ENCODE measurements around the gene RNF115.
"Not testable (repeated sequence)": the region's sequence is repeated elsewhere in the genome, so short reads cannot be mapped to it uniquely, and the experiment has no call there.

The RNF115 gene

DNA sequence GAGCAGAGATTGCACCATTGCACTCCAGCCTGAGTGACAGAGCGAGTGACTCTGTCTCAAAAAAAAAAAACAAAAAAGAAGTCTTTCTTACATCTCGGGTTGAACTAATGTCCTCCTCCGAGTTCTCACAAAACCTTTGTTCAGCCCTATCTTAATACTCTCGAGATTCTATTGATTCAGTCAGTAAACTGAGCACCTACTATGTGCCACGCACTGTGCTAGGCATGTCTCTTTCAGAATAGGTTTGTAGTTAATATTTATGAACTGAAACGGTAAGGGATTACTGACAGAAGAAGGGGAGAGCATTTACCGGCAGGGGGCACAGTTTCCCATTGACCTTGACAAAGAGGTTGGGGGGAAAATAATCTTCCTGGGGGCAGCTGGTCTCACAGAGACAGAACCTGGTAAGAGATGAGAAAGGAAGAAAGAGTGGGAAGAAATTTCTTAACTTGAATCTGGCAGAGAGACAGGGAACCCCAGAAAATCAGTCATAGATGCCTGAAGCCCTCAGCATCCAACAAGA, 31.6 kb upstream of the RNF115 start:
- H3K36me3 ChIP-seq (ENCODE audit: control insufficient read depth in 1 of 2, insufficient read depth in 2 of 2, low read length in 2 of 2): peaks cover 20 to 43% of the 10 kb centered on the region in 2 donors
- H3K27ac ChIP-seq (ENCODE audit: low read depth, low read length): no peak overlapping the region
- no peak overlapping the region for H3K4me3 ChIP-seq (ENCODE audit: low read depth in 1 of 2, low read length in 2 of 2)
- no peak overlapping the region for H3K9ac ChIP-seq (ENCODE audit: low read depth in 1 of 2, low read length in 2 of 2)
- H3K9me3 ChIP-seq (ENCODE audit: control insufficient read depth in 1 of 2, low read length in 2 of 2): no peaks in the 10 kb centered on the region
- no peaks in the 10 kb centered on the region for H3K27me3 ChIP-seq (ENCODE audit: control insufficient read depth in 1 of 2, insufficient read depth in 2 of 2, low read length in 2 of 2)
- H3K4me1 ChIP-seq (ENCODE audit: control insufficient read depth in 1 of 2, insufficient read depth in 2 of 2, low read length in 2 of 2): peaks cover 12 to 17% of the 10 kb centered on the region in 2 donors

DNA sequence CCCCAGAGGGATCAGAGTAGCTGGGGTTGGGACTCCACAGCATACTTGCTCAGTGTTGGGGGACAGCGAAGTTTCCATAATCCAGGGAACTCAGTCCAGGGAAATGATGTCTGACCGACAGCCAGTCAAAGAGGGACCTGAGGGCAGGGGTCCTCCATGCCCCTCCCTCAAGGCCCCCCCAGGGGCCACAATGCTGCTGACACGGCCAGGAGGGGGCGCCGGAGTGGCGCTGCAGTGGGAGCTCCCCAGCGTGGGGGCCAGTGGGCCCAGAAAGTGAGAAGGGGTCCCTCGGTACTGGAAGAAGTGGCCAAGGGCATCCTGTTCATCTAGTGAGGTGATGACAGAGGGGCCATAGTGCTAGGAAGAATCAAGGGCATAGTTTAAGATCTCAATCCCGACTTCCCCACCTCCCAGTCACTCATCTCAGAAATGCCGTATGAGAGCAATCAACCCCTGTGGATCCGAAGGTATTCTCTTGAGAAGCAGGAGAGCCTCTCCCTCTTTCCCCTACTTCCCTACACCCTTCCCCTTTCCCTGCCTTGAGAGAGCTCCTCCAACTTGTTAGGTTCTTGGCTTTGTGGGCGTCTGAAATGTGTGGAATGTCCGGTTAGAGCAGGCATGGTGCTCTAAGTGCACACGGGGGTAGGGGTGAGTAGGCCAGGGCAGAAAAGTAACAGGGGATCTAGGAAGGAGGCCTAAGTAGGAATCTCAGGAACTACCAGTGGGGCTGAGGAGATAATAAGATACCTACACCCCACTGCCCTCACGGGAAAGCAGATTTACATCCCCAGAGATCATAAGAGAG, 25.7 kb upstream of the RNF115 start:
- Histone ChIP-seq H3K4me3 (ENCODE audit: low read depth in 1 of 2, low read length in 2 of 2) (no peak overlapping the region), H3K27ac (ENCODE audit: low read depth, low read length) (no peak overlapping the region), H3K4me1 (ENCODE audit: control insufficient read depth in 1 of 2, insufficient read depth in 2 of 2, low read length in 2 of 2) (peaks cover 4 to 15% of the 10 kb centered on the region in 2 donors), H3K36me3 (ENCODE audit: control insufficient read depth in 1 of 2, insufficient read depth in 2 of 2, low read length in 2 of 2) (peaks cover 18 to 52% of the 10 kb centered on the region in 2 donors), H3K27me3 (ENCODE audit: control insufficient read depth in 1 of 2, insufficient read depth in 2 of 2, low read length in 2 of 2) (no peaks in the 10 kb centered on the region), H3K9ac (ENCODE audit: low read depth in 1 of 2, low read length in 2 of 2) (no peak overlapping the region), H3K9me3 (ENCODE audit: control insufficient read depth in 1 of 2, low read length in 2 of 2) (no peaks in the 10 kb centered on the region)

GRCh38 chr1:145847827-145848226, 23.9 kb upstream of the RNF115 start:
- no peaks in the 10 kb centered on the region for H3K27me3 ChIP-seq (ENCODE audit: control insufficient read depth in 1 of 2, insufficient read depth in 2 of 2, low read length in 2 of 2)
- no peak overlapping the region for H3K27ac ChIP-seq (ENCODE audit: low read depth, low read length)
- no peak overlapping the region for H3K4me3 ChIP-seq (ENCODE audit: low read depth in 1 of 2, low read length in 2 of 2)
- peaks cover 4 to 15% of the 10 kb centered on the region in 2 donors for H3K4me1 ChIP-seq (ENCODE audit: control insufficient read depth in 1 of 2, insufficient read depth in 2 of 2, low read length in 2 of 2)
- H3K9me3 ChIP-seq (ENCODE audit: control insufficient read depth in 1 of 2, low read length in 2 of 2): no peaks in the 10 kb centered on the region
- peaks cover 11 to 42% of the 10 kb centered on the region in 2 donors for H3K36me3 ChIP-seq (ENCODE audit: control insufficient read depth in 1 of 2, insufficient read depth in 2 of 2, low read length in 2 of 2)
- no peak overlapping the region for H3K9ac ChIP-seq (ENCODE audit: low read depth in 1 of 2, low read length in 2 of 2)

DNA sequence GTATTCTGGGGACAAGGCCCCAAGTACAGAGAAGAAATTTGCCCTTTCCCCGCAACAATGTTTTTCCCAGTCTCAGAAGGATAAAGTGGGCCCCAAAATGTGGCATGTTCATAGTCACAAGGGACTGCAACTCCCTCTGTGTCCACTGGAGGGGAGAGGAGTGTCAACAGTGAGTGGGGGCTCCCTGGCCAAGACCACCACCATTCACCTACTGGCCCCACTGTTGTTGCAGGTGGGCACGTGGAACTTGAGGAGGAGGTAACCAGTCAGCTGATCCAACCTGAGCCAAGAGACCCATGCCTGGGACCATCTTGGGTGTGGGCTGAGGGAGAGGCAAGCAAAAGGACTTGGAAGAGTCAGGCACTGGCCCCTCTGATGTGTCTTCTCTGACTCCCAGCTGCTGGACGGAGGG, 22.3 kb upstream of the RNF115 start:
- Histone ChIP-seq H3K36me3 (ENCODE audit: control insufficient read depth in 1 of 2, insufficient read depth in 2 of 2, low read length in 2 of 2) (peaks cover 20 to 53% of the 10 kb centered on the region in 2 donors), H3K27ac (ENCODE audit: low read depth, low read length) (no peak overlapping the region), H3K9ac (ENCODE audit: low read depth in 1 of 2, low read length in 2 of 2) (peak overlapping the region; percentile 67 to 85), H3K27me3 (ENCODE audit: control insufficient read depth in 1 of 2, insufficient read depth in 2 of 2, low read length in 2 of 2) (no peaks in the 10 kb centered on the region), H3K4me1 (ENCODE audit: control insufficient read depth in 1 of 2, insufficient read depth in 2 of 2, low read length in 2 of 2) (peaks cover 4 to 15% of the 10 kb centered on the region in 2 donors), H3K4me3 (ENCODE audit: low read depth in 1 of 2, low read length in 2 of 2) (peak overlapping the region; percentile 73 to 76), H3K9me3 (ENCODE audit: control insufficient read depth in 1 of 2, low read length in 2 of 2) (no peaks in the 10 kb centered on the region)

DNA sequence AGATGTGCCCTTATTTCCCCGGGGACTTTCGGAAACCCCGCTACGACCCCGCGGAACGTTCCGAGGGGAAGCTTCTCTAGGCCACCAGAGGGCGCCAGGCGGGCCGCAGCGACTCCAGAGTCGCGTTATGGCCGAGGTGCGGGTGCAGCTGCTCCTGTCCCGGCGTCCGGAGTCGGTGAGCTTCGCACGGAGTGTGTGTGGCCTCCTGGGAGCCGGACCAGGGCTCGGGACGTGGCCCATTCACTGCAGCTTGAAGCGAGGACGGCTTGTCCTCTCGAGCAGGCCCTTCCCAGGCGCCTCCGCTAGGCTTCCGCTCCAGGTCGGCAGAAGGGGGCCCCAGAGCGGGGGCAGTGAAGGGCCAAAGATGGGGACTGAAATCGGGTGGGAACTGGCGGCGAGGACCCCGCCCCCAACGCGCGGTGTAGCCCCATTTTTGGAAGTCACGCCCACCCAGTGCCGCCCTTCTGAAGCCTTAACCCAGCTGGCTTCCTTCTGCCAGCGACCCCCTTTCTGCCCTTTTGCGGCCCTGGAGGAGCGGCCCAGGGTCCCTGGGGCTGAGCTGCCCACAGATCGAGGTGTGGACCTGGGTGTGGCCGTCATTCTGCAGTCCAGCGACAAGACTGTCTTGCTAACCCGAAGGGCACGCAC, 21.7 kb upstream of the RNF115 start, which contains the start of gene NUDT17:
TSS of gene NUDT17 (plus strand) at position 117 of the 648 bp plus-strand sequence. CDS start at position 128, 11 bp downstream.
- Histone ChIP-seq H3K27ac (ENCODE audit: low read depth, low read length) (no peak within 1 kb of the TSS), H3K9ac (ENCODE audit: low read depth in 1 of 2, low read length in 2 of 2) (peak within 1 kb of the TSS; percentile 67 to 85), H3K4me3 (ENCODE audit: low read depth in 1 of 2, low read length in 2 of 2) (peak within 1 kb of the TSS; percentile 73 to 76)

GRCh38 chr1:145845144-145845513, 21.2 kb upstream of the RNF115 start:
- Histone ChIP-seq H3K27ac (ENCODE audit: low read depth, low read length) (no peak overlapping the region), H3K27me3 (ENCODE audit: control insufficient read depth in 1 of 2, insufficient read depth in 2 of 2, low read length in 2 of 2) (no peaks in the 10 kb centered on the region), H3K4me1 (ENCODE audit: control insufficient read depth in 1 of 2, insufficient read depth in 2 of 2, low read length in 2 of 2) (peaks cover 4 to 15% of the 10 kb centered on the region in 2 donors), H3K4me3 (ENCODE audit: low read depth in 1 of 2, low read length in 2 of 2) (peak overlapping the region; percentile 73 to 76), H3K9me3 (ENCODE audit: control insufficient read depth in 1 of 2, low read length in 2 of 2) (no peaks in the 10 kb centered on the region), H3K9ac (ENCODE audit: low read depth in 1 of 2, low read length in 2 of 2) (peak overlapping the region; percentile 51 to 67), H3K36me3 (ENCODE audit: control insufficient read depth in 1 of 2, insufficient read depth in 2 of 2, low read length in 2 of 2) (peaks cover 21 to 52% of the 10 kb centered on the region in 2 donors)

More for the DNA sequence above, 21.7 kb upstream of the RNF115 start, which contains the start of gene NUDT17:
- Histone ChIP-seq H3K4me1 (ENCODE audit: control insufficient read depth in 1 of 2, insufficient read depth in 2 of 2, low read length in 2 of 2) (peaks cover 4 to 15% of the 10 kb centered on the region in 2 donors), H3K9me3 (ENCODE audit: control insufficient read depth in 1 of 2, low read length in 2 of 2) (no peaks in the 10 kb centered on the region), H3K27me3 (ENCODE audit: control insufficient read depth in 1 of 2, insufficient read depth in 2 of 2, low read length in 2 of 2) (no peaks in the 10 kb centered on the region), H3K36me3 (ENCODE audit: control insufficient read depth in 1 of 2, insufficient read depth in 2 of 2, low read length in 2 of 2) (peaks cover 21 to 53% of the 10 kb centered on the region in 2 donors)

- H3K4me3 ChIP-seq (ENCODE audit: low read depth in 1 of 2, low read length in 2 of 2): no peak overlapping the region
- no peaks in the 10 kb centered on the region for H3K27me3 ChIP-seq (ENCODE audit: control insufficient read depth in 1 of 2, insufficient read depth in 2 of 2, low read length in 2 of 2)
- peaks cover 24 to 52% of the 10 kb centered on the region in 2 donors for H3K36me3 ChIP-seq (ENCODE audit: control insufficient read depth in 1 of 2, insufficient read depth in 2 of 2, low read length in 2 of 2)
- H3K9ac ChIP-seq (ENCODE audit: low read depth in 1 of 2, low read length in 2 of 2): no peak overlapping the region
- no peak overlapping the region for H3K27ac ChIP-seq (ENCODE audit: low read depth, low read length)
- no peaks in the 10 kb centered on the region for H3K9me3 ChIP-seq (ENCODE audit: control insufficient read depth in 1 of 2, low read length in 2 of 2)
- H3K4me1 ChIP-seq (ENCODE audit: control insufficient read depth in 1 of 2, insufficient read depth in 2 of 2, low read length in 2 of 2): peaks cover 4 to 15% of the 10 kb centered on the region in 2 donors
Measured at GRCh38 chr1:145843031-145843430, 19.1 kb upstream of the RNF115 start.

GRCh38 chr1:145837656-145838055, 13.8 kb upstream of the RNF115 start:
- Histone ChIP-seq H3K27ac (ENCODE audit: low read depth, low read length) (no peak overlapping the region), H3K36me3 (ENCODE audit: control insufficient read depth in 1 of 2, insufficient read depth in 2 of 2, low read length in 2 of 2) (peaks cover 47 to 93% of the 10 kb centered on the region in 2 donors), H3K9ac (ENCODE audit: low read depth in 1 of 2, low read length in 2 of 2) (no peak overlapping the region), H3K27me3 (ENCODE audit: control insufficient read depth in 1 of 2, insufficient read depth in 2 of 2, low read length in 2 of 2) (no peaks in the 10 kb centered on the region), H3K9me3 (ENCODE audit: control insufficient read depth in 1 of 2, low read length in 2 of 2) (no peaks in the 10 kb centered on the region), H3K4me3 (ENCODE audit: low read depth in 1 of 2, low read length in 2 of 2) (no peak overlapping the region), H3K4me1 (ENCODE audit: control insufficient read depth in 1 of 2, insufficient read depth in 2 of 2, low read length in 2 of 2) (no peaks in the 10 kb centered on the region)

- not testable (repeated sequence) for H3K27me3 ChIP-seq (ENCODE audit: control insufficient read depth in 1 of 2, insufficient read depth in 2 of 2, low read length in 2 of 2); H3K9me3 ChIP-seq (ENCODE audit: control insufficient read depth in 1 of 2, low read length in 2 of 2); H3K4me1 ChIP-seq (ENCODE audit: control insufficient read depth in 1 of 2, insufficient read depth in 2 of 2, low read length in 2 of 2); H3K9ac ChIP-seq (ENCODE audit: low read depth in 1 of 2, low read length in 2 of 2); H3K27ac ChIP-seq (ENCODE audit: low read depth, low read length); H3K4me3 ChIP-seq (ENCODE audit: low read depth in 1 of 2, low read length in 2 of 2)
- peaks cover 42 to 95% of the 10 kb centered on the region in 2 donors for H3K36me3 ChIP-seq (ENCODE audit: control insufficient read depth in 1 of 2, insufficient read depth in 2 of 2, low read length in 2 of 2)
Measured at GRCh38 chr1:145830810-145831209, 6.9 kb upstream of the RNF115 start.

Measured in duodenal mucosa (tissue), 2 donors.